Neuronal stem cell (in vitro differentiated cells): Measurements from ENCODE around the gene IGF2R.
"Not testable (repeated sequence)": the region's sequence is repeated elsewhere in the genome, so short reads cannot be mapped to it uniquely, and the experiment has no call there.

Experiments used
- DNase-seq: peaks from one replicate; pipeline ENCODE4 v3.0.0-alpha.2; 2013; ENCODE audit warnings: low spot score
- H2AFZ ChIP-seq: one replicate; pipeline ENCODE4 v1.6.1; 2013; ENCODE audit warnings: mild to moderate bottlenecking, low read length, inconsistent platforms
- H2AK5ac ChIP-seq: 2 replicates; pipeline ENCODE4 v1.6.1; 2013; ENCODE audit warnings: low read depth, mild to moderate bottlenecking, inconsistent platforms, low read length, moderate library complexity, mixed read lengths
- H2BK120ac ChIP-seq: 2 replicates; pipeline ENCODE4 v1.6.1; 2013; ENCODE audit warnings: low read depth, mild to moderate bottlenecking, inconsistent platforms, low read length, moderate library complexity, mixed read lengths
- H2BK12ac ChIP-seq: one replicate; pipeline ENCODE4 v1.6.1; 2013; ENCODE audit warnings: low read length, inconsistent platforms
- H2BK15ac ChIP-seq: 2 replicates; pipeline ENCODE4 v1.6.1; 2013; ENCODE audit warnings: mild to moderate bottlenecking, low read length, inconsistent platforms, mixed read lengths
- H2BK5ac ChIP-seq: one replicate; pipeline ENCODE4 v1.6.1; 2013; ENCODE audit warnings: inconsistent platforms, mild to moderate bottlenecking, low read length, moderate library complexity
- H3K14ac ChIP-seq: one replicate; pipeline ENCODE4 v1.6.1; 2013; ENCODE audit warnings: low read length, inconsistent platforms
- H3K18ac ChIP-seq: 2 replicates; pipeline ENCODE4 v1.6.1; 2013; ENCODE audit warnings: low read length, inconsistent platforms
- H3K23ac ChIP-seq: 2 replicates; pipeline ENCODE4 v1.6.1; 2013; ENCODE audit warnings: low read depth, mild to moderate bottlenecking, mixed read lengths, low read length, inconsistent platforms; ENCODE audit not compliant: poor library complexity
- H3K27ac ChIP-seq: replicated peaks from 3 replicates; pipeline ENCODE4 v1.5.1; 2013; ENCODE audit warnings: low read length, inconsistent platforms
- H3K27me3 ChIP-seq, 3 experiments: 2 replicates each; pipeline ENCODE4 v1.6.1; 2013; ENCODE audit warnings: low read length in 3 of 3, mild to moderate bottlenecking in 2 of 3, inconsistent platforms in 1 of 3, low read depth in 1 of 3, mixed read lengths in 1 of 3, moderate library complexity in 1 of 3; ENCODE audit not compliant: control insufficient read depth in 3 of 3, insufficient read depth in 3 of 3
- H3K36me3 ChIP-seq, 2 donors: replicated peaks in 1 of 2; 2 replicates each; pipeline ENCODE4 v1.6.1; 2013; ENCODE audit warnings: low read length in 2 of 2; ENCODE audit not compliant: control insufficient read depth in 2 of 2, insufficient read depth in 2 of 2
- H3K4ac ChIP-seq: 2 replicates; pipeline ENCODE4 v1.6.1; 2013; ENCODE audit warnings: inconsistent platforms, mild to moderate bottlenecking, low read length, moderate library complexity
- H3K4me1 ChIP-seq, 2 donors: 1 replicate in 1 of 2; 2 replicates in 1 of 2; pipeline ENCODE4 v1.6.1; 2013; ENCODE audit warnings: low read length in 2 of 2, low read depth in 1 of 2; ENCODE audit not compliant: control insufficient read depth in 2 of 2, insufficient read depth in 1 of 2
- H3K4me2 ChIP-seq: one replicate; pipeline ENCODE4 v1.6.1; 2013; ENCODE audit warnings: mild to moderate bottlenecking, low read length, inconsistent platforms; ENCODE audit not compliant: insufficient read depth, poor library complexity, severe bottlenecking
- H3K4me3 ChIP-seq, 2 donors: 2 replicates each; pipeline ENCODE4 v1.5.1; 2013; ENCODE audit warnings: low read length in 2 of 2, mild to moderate bottlenecking in 2 of 2, inconsistent platforms in 1 of 2, moderate library complexity in 1 of 2
- H3K79me1 ChIP-seq: one replicate; pipeline ENCODE4 v1.6.1; 2013; ENCODE audit warnings: low read depth, mild to moderate bottlenecking, inconsistent platforms, low read length, moderate library complexity
- H3K9ac ChIP-seq: one replicate; pipeline ENCODE4 v1.6.1; 2013; ENCODE audit warnings: mild to moderate bottlenecking, low read depth, low read length, inconsistent platforms; ENCODE audit not compliant: poor library complexity
- H3K9me3 ChIP-seq, 2 donors: replicated peaks in 1 of 2; 2 replicates each; pipeline versions ENCODE3 to v1.6.1; 2013; ENCODE audit warnings: low read length in 2 of 2, mild to moderate bottlenecking in 2 of 2, inconsistent platforms in 1 of 2, low read depth in 1 of 2, mixed read lengths in 1 of 2, moderate library complexity in 1 of 2; ENCODE audit not compliant: control insufficient read depth in 2 of 2, insufficient read depth in 1 of 2
- H4K8ac ChIP-seq: one replicate; pipeline ENCODE4 v1.6.1; 2013; ENCODE audit warnings: low read depth, mild to moderate bottlenecking, inconsistent platforms, low read length, moderate library complexity
- H4K91ac ChIP-seq: one replicate; pipeline ENCODE4 v1.6.1; 2013; ENCODE audit warnings: low read length, low read depth, mild to moderate bottlenecking, inconsistent platforms; ENCODE audit not compliant: poor library complexity
- WGBS, 2 donors: extraction: QIAGEN DNeasy Blood & Tissue Kit; methylation state at CpG; one replicate each; pipeline ENCODE4 v1.1.7; 2013; ENCODE audit warnings: missing lambda C conversion rate in 2 of 2, mixed read lengths in 1 of 2; ENCODE audit not compliant: insufficient read length in 2 of 2, insufficient replicate concordance in 1 of 2; ENCODE audit errors: extremely low coverage in 2 of 2; 5-methylcytosine and 5-hydroxymethylcytosine counted together

The IGF2R gene

DNA sequence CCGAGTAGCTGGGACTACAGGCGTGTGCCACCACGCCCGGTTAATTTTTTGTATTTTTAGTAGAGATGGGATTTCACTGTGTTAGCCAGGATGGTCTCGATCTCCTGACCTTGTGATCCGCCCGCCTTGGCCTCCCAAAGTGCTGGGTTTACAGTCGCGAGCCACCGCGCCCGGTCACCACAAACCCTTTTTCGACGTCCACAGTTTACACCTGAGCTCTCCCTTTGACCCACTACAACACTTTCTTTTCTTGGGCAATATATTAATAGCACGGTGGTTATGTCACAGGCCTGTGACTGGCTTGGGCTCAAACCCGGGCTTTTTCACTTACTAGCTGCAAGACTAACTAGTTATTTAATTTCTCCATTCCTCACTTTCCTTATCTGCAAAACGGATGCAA lies 1.3 kb upstream of the IGF2R start:
- H2BK15ac ChIP-seq, DNase-seq, H3K23ac ChIP-seq, H3K79me1 ChIP-seq, H3K9ac ChIP-seq, H3K14ac ChIP-seq, H2AFZ ChIP-seq, H3K27ac ChIP-seq, H3K4ac ChIP-seq, H3K36me3 ChIP-seq, H4K8ac ChIP-seq, H2BK5ac ChIP-seq, H3K4me3 ChIP-seq, H2BK12ac ChIP-seq, H3K9me3 ChIP-seq, H2BK120ac ChIP-seq, H4K91ac ChIP-seq, H3K18ac ChIP-seq, H3K4me2 ChIP-seq, H2AK5ac ChIP-seq: not testable (repeated sequence)
- WGBS, 2 donors = no CpG with 5 or more reads among the region's 17 CpGs
- Histone ChIP-seq H3K4me1 (peaks cover 5 to 10% of the 10 kb centered on the region in 2 donors), H3K27me3 (peaks cover 0 to 32% (median 0%) of the 10 kb centered on the region in 3 experiments)

DNA sequence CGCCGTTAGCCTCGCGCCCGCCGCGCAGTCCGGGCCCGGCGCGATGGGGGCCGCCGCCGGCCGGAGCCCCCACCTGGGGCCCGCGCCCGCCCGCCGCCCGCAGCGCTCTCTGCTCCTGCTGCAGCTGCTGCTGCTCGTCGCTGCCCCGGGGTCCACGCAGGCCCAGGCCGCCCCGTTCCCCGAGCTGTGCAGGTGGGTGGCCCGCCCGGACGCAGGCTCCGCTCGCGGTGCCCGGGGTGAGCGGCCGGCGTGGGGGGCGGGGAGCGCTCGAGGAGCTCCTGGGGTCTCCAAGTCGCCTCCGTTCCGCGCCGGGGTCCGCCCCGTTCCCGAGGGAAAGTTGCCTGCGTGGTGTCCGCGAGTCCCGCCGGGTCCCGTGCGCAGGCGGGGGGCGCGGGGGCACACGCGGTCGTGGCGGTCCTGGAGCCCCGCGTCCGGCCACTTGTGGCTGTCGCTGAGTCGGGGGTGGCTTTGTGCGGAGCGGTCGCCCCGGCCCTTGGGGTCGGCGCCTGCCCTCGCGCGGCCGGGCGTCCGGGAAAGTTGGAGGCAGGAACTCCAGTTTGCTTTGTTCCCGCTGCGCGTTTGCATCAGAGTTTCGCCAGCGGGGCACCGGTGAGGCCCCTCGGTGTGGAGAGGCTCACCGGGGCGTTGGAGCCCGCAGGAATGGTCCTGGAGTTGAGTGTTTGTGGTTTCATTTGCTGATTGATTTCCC lies 476 bp downstream of the IGF2R start:
- Histone ChIP-seq H3K23ac (peak overlapping the region; percentile 90), H3K4me3 (peak overlapping the region; percentile 84 to 99), H2AK5ac (peak overlapping the region; percentile 44), H3K27ac (peak overlapping the region; percentile 45), H4K91ac (no peak overlapping the region), H3K14ac (peak overlapping the region; percentile 76), H3K79me1 (peaks cover 12% of the 10 kb centered on the region), H2BK15ac (peak overlapping the region; percentile 39), H3K9ac (peak overlapping the region; percentile 98), H2BK120ac (no peak overlapping the region), H2BK12ac (peak overlapping the region; percentile 31), H2BK5ac (peak overlapping the region; percentile 67), H2AFZ (peak overlapping the region; percentile 80), H3K27me3 (peaks cover 0 to 22% (median 0%) of the 10 kb centered on the region in 3 experiments), H3K18ac (peak overlapping the region; percentile 91), H3K36me3 (peaks cover 0 to 7% of the 10 kb centered on the region in 2 donors), H3K4me2 (peak overlapping the region; percentile 76), H4K8ac (peak overlapping the region; percentile 1), H3K4me1 (peaks cover 7 to 17% of the 10 kb centered on the region in 2 donors), H3K4ac (no peak overlapping the region), H3K9me3 (no peaks in the 10 kb centered on the region)
- peak; percentile 41 for DNase-seq
- no CpG with 5 or more reads among the region's 91 CpGs for WGBS, 2 donors

DNA sequence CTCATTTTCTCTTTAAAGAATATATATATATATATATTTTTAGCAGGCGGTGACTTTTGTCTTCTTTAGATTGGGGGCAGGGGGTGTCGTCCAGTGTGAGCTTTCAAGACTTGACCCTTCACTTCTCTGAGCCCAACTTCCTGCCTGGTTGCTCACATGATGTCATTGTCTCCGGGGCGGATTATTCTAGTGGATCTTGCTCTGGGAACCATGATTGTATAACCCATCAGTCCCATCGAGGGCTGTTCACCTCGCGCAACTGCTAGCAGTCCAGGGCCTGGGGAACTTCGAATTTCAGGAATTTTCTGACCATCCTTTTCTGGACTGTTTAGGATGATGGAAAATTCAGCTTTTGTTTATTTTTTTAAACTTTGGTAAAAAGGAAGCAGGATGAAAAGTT lies 1.0 kb downstream of the IGF2R start:
- H3K14ac ChIP-seq = no peak overlapping the region
- no peak overlapping the region for H2AK5ac ChIP-seq
- no peak overlapping the region for H3K18ac ChIP-seq
- no peaks in the 10 kb centered on the region for H3K9me3 ChIP-seq
- peak; percentile 64 for DNase-seq
- H2BK120ac ChIP-seq = no peak overlapping the region
- H2BK5ac ChIP-seq = peak overlapping the region; percentile 67
- peak overlapping the region; percentile 80 for H2AFZ ChIP-seq
- H3K27me3 ChIP-seq = peaks cover 0 to 19% (median 0%) of the 10 kb centered on the region in 3 experiments
- no peak overlapping the region for H3K9ac ChIP-seq
- peaks cover 12% of the 10 kb centered on the region for H3K79me1 ChIP-seq
- H3K4me3 ChIP-seq = peak overlapping the region; percentile 84 to 99
- H3K4ac ChIP-seq = no peak overlapping the region
- H2BK15ac ChIP-seq = no peak overlapping the region
- no peak overlapping the region for H3K27ac ChIP-seq
- H4K91ac ChIP-seq = no peak overlapping the region
- H2BK12ac ChIP-seq = no peak overlapping the region
- H3K4me2 ChIP-seq = peak overlapping the region; percentile 76
- no peak overlapping the region for H3K23ac ChIP-seq
- no CpG with 5 or more reads among the region's 8 CpGs for WGBS, 2 donors
- no peak overlapping the region for H4K8ac ChIP-seq
- H3K4me1 ChIP-seq = peaks cover 7 to 17% of the 10 kb centered on the region in 2 donors
- peaks cover 0 to 9% of the 10 kb centered on the region in 2 donors for H3K36me3 ChIP-seq

DNA sequence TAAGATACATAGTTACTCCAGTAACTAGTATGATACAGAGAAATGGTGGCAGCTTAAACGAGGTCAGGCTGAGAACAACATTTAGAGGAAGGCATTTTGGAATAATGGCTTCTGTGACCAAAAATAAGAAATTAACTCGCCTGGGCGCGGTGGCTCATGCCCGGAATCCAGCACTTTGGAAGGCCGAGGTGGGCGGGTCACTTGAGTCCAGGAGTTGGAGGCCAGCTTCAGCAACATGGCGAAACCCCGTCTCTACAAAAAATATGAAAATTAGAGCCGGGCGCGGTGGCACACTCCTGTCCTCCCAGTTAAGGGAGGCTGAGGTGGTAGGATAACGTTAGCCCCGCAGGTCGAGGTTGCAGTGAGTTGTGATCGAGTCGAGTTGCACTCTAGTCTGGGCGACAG lies 1.8 kb downstream of the IGF2R start:
- H3K27me3 ChIP-seq = peaks cover 0 to 12% (median 0%) of the 10 kb centered on the region in 3 experiments
- H3K4me1 ChIP-seq = peaks cover 7 to 17% of the 10 kb centered on the region in 2 donors
- H3K9ac ChIP-seq = no peak overlapping the region
- no peak for DNase-seq
- H2BK120ac ChIP-seq = no peak overlapping the region
- no peaks in the 10 kb centered on the region for H3K9me3 ChIP-seq
- H3K18ac ChIP-seq = no peak overlapping the region
- no peak overlapping the region for H3K4me2 ChIP-seq
- H4K8ac ChIP-seq = no peak overlapping the region
- H3K27ac ChIP-seq = no peak overlapping the region
- no peak overlapping the region for H4K91ac ChIP-seq
- peaks cover 0 to 13% of the 10 kb centered on the region in 2 donors for H3K36me3 ChIP-seq
- H3K79me1 ChIP-seq = peaks cover 12% of the 10 kb centered on the region
- H2BK5ac ChIP-seq = no peak overlapping the region
- no peak overlapping the region for H2BK15ac ChIP-seq
- H3K14ac ChIP-seq = no peak overlapping the region
- no peak overlapping the region for H3K23ac ChIP-seq
- WGBS, 2 donors = no CpG with 5 or more reads among the region's 18 CpGs
- peak overlapping the region in 1 of 2 donors; percentile 84 for H3K4me3 ChIP-seq
- no peak overlapping the region for H2BK12ac ChIP-seq
- H3K4ac ChIP-seq = no peak overlapping the region
- H2AFZ ChIP-seq = no peak overlapping the region
- no peak overlapping the region for H2AK5ac ChIP-seq
